Left ventricle myocardium inferior (tissue), 1 donor: Measurements from ENCODE around the gene PRR5. TPM values are rescaled to one million over a fixed set of nuclear protein-coding genes. Genes with fewer than 3 reads are reported as not detected.
"Not testable (repeated sequence)": the region's sequence is repeated elsewhere in the genome, so short reads cannot be mapped to it uniquely, and the experiment has no call there.

Experiments used
- DNase-seq: peaks from one replicate; pipeline ENCODE4 v3.0.0-alpha.2; 2020
- H3K27ac ChIP-seq: fragments of 200-600 bp; replicated peaks from 2 replicates; pipeline ENCODE4 v1.8.0; 2021
- H3K27me3 ChIP-seq: fragments of 200-600 bp; 2 replicates; pipeline ENCODE4 v1.8.0; 2021; ENCODE audit warnings: low read depth
- H3K36me3 ChIP-seq: fragments of 200-600 bp; 2 replicates; pipeline ENCODE4 v1.8.0; 2021
- H3K4me1 ChIP-seq: fragments of 200-600 bp; 2 replicates; pipeline ENCODE4 v1.8.0; 2021
- H3K4me3 ChIP-seq: fragments of 200-600 bp; 2 replicates; pipeline ENCODE4 v1.8.0; 2021; ENCODE audit warnings: mild to moderate bottlenecking, moderate library complexity
- H3K9me3 ChIP-seq: fragments of 200-600 bp; replicated peaks from 2 replicates; pipeline ENCODE4 v1.8.0; 2021
- CTCF ChIP-seq: fragments of 200-600 bp; IDR thresholded peaks from 2 replicates; pipeline ENCODE4 v1.8.0; 2021; ENCODE audit warnings: antibody characterized with exemption, mild to moderate bottlenecking, borderline replicate concordance
- intact Hi-C: fragments of 100-400 bp; cut with micrococcal nuclease; formaldehyde crosslinking; loops from one replicate; pipeline ENCODE4 v1.11.0; 2022
- total RNA-seq: library from RNA; stranded (reverse); fragmentation: NEBNext Ultra II Directional; extraction: Animal tissue kit (Norgen Biotek cat#: 25700); gene quantifications from one replicate; pipeline ENCODE4 v1.2.1, GENCODE V29; 2021
- donor health status: DM: no; HTN: yes; CAD: no; lungs with severe emphysema.

The PRR5 gene
- total RNA-seq, 1 donor from 2014 or later, result 2.9 TPM

- H3K36me3 ChIP-seq, result no peaks in the 10 kb centered on the region
- H3K27me3 ChIP-seq, result peaks cover 72% of the 10 kb centered on the region
- no peak overlapping the region for H3K27ac ChIP-seq
- H3K4me3 ChIP-seq, result no peak overlapping the region
- intact Hi-C loops, result no loop called here
- no peak for TF ChIP-seq CTCF
- H3K4me1 ChIP-seq, result peaks cover 3% of the 10 kb centered on the region
- DNase-seq, result no peak
- H3K9me3 ChIP-seq, result no peaks in the 10 kb centered on the region
These were observed 36.3 kb downstream of the PRR5 start for GRCh38 chr22:44738347-44738715.

GRCh38 chr22:44739024-44739423, 37.0 kb downstream of the PRR5 start:
- no peak for DNase-seq
- no peaks in the 10 kb centered on the region for H3K36me3 ChIP-seq
- no peak overlapping the region for H3K4me3 ChIP-seq
- TF ChIP-seq CTCF, result no peak
- intact Hi-C loops, result no loop called here
- no peaks in the 10 kb centered on the region for H3K9me3 ChIP-seq
- H3K27me3 ChIP-seq, result peaks cover 78% of the 10 kb centered on the region
- H3K27ac ChIP-seq, result no peak overlapping the region
- H3K4me1 ChIP-seq, result peaks cover 3% of the 10 kb centered on the region

GRCh38 chr22:44739666-44740065, 37.7 kb downstream of the PRR5 start:
- H3K36me3 ChIP-seq, DNase-seq, intact Hi-C loops, H3K9me3 ChIP-seq, H3K27ac ChIP-seq, H3K4me3 ChIP-seq, H3K4me1 ChIP-seq: not testable (repeated sequence)
- peaks cover 79% of the 10 kb centered on the region for H3K27me3 ChIP-seq

GRCh38 chr22:44740307-44740706, 38.3 kb downstream of the PRR5 start:
- no peak for DNase-seq
- H3K27me3 ChIP-seq, result peaks cover 75% of the 10 kb centered on the region

GRCh38 chr22:44741929-44742328, 39.9 kb downstream of the PRR5 start:
- intact Hi-C loops, result no loop called here
- no peak for TF ChIP-seq CTCF
- DNase-seq, result no peak
- H3K36me3 ChIP-seq, result no peaks in the 10 kb centered on the region
- H3K4me1 ChIP-seq, result no peaks in the 10 kb centered on the region
- H3K27me3 ChIP-seq, result peaks cover 75% of the 10 kb centered on the region
- no peak overlapping the region for H3K27ac ChIP-seq
- no peak overlapping the region for H3K4me3 ChIP-seq
- no peaks in the 10 kb centered on the region for H3K9me3 ChIP-seq

More at GRCh38 chr22:44740307-44740706, 38.3 kb downstream of the PRR5 start:
- Histone ChIP-seq H3K4me1 (peaks cover 3% of the 10 kb centered on the region), H3K27ac (no peak overlapping the region), H3K36me3 (no peaks in the 10 kb centered on the region), H3K4me3 (no peak overlapping the region), H3K9me3 (no peaks in the 10 kb centered on the region)
- intact Hi-C loops, result no loop called here
- TF ChIP-seq CTCF, result no peak

GRCh38 chr22:44743247-44743646, 41.2 kb downstream of the PRR5 start:
- H3K4me1 ChIP-seq, result no peaks in the 10 kb centered on the region
- H3K27ac ChIP-seq, result no peak overlapping the region
- DNase-seq, result no peak
- peaks cover 74% of the 10 kb centered on the region for H3K27me3 ChIP-seq
- H3K36me3 ChIP-seq, result no peaks in the 10 kb centered on the region
- TF ChIP-seq CTCF, result no peak
- intact Hi-C loops, result no loop called here
- H3K9me3 ChIP-seq, result no peaks in the 10 kb centered on the region
- no peak overlapping the region for H3K4me3 ChIP-seq
